IPS-18a (cell line): Measurements from ENCODE around the gene EEF1A2.

Source experiments
- H3K27ac ChIP-seq: one replicate; pipeline ENCODE4 v1.5.1; 2013; ENCODE audit warnings: low read length
- H3K27me3 ChIP-seq: one replicate; pipeline ENCODE4 v1.6.1; 2013; ENCODE audit warnings: mild to moderate bottlenecking, low read length; ENCODE audit not compliant: control insufficient read depth, insufficient read depth
- H3K36me3 ChIP-seq: one replicate; pipeline ENCODE4 v1.6.1; 2013; ENCODE audit warnings: low read depth, low read length; ENCODE audit not compliant: control insufficient read depth
- H3K4me1 ChIP-seq: one replicate; pipeline ENCODE4 v1.6.1; 2013; ENCODE audit warnings: low read depth, low read length; ENCODE audit not compliant: control insufficient read depth
- H3K4me3 ChIP-seq: one replicate; pipeline ENCODE4 v1.5.1; 2013; ENCODE audit warnings: low read length
- H3K9ac ChIP-seq: one replicate; pipeline ENCODE4 v1.6.1; 2013; ENCODE audit warnings: mild to moderate bottlenecking, low read length, moderate library complexity
- H3K9me3 ChIP-seq: one replicate; pipeline ENCODE4 v1.6.1; 2013; ENCODE audit warnings: low read depth, low read length; ENCODE audit not compliant: control insufficient read depth

Gene EEF1A2

GRCh38 chr20:63534831-63535651 is 36.2 kb upstream of the EEF1A2 start:
- no peaks in the 10 kb centered on the region for H3K4me1 ChIP-seq
- H3K4me3 ChIP-seq, result no peak overlapping the region
- no peaks in the 10 kb centered on the region for H3K36me3 ChIP-seq
- H3K9me3 ChIP-seq, result no peaks in the 10 kb centered on the region
- H3K9ac ChIP-seq, result no peak overlapping the region
- H3K27me3 ChIP-seq, result no peaks in the 10 kb centered on the region
- no peak overlapping the region for H3K27ac ChIP-seq

GRCh38 chr20:63534427-63534830 is 35.5 kb upstream of the EEF1A2 start:
- no peaks in the 10 kb centered on the region for H3K9me3 ChIP-seq
- no peaks in the 10 kb centered on the region for H3K36me3 ChIP-seq
- no peaks in the 10 kb centered on the region for H3K4me1 ChIP-seq
- no peak overlapping the region for H3K27ac ChIP-seq
- no peak overlapping the region for H3K4me3 ChIP-seq
- H3K9ac ChIP-seq, result no peak overlapping the region
- H3K27me3 ChIP-seq, result no peaks in the 10 kb centered on the region

DNA sequence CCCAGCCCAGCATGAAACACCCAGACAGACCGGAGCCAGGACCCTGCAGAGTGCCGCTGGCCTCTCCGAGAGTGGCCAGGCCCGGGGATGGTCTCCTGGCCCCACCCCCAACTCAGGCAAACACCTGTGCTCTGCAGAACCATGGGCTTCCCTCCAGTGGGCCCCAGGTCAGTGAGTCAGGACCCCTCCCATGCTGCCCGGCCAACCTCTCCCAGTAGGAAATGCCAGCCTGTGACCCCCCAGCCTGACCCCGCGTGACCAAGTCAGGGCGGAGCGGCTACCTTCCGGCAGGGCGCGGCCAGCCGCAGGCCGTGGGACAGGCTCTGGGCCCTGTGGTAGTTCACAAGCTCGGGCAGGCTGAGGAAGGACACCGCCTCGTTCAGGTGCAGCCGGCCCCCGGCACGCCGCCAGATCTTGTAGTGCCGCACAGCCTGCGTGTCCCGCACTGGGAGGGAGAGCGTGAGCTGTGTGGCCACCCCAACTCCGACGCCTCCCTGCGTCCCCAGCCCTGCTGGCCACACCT is 35.0 kb upstream of the EEF1A2 start:
- H3K4me3 ChIP-seq, result no peak overlapping the region
- H3K4me1 ChIP-seq, result no peaks in the 10 kb centered on the region
- H3K27ac ChIP-seq, result no peak overlapping the region
- H3K9ac ChIP-seq, result no peak overlapping the region
- H3K36me3 ChIP-seq, result no peaks in the 10 kb centered on the region
- H3K9me3 ChIP-seq, result no peaks in the 10 kb centered on the region
- no peaks in the 10 kb centered on the region for H3K27me3 ChIP-seq

DNA sequence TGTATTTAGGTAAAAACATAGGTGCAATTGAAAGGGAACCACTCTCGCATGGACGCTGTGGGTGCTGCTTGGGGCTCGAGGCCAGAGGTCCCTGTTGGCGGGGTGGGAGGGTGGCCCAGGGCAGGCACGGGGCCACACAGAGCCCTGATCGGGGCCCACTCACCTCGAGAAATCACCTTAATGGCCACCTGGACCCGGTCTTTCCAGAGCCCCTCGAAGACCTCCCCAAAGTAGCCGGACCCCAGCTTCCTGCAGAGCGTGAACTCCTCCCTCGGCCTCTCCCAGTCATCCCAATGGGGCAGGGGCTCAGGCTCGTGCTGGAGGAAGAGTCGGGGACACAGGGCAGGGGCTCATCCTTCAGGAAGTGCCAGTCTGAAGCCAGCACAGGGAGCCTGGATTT is 34.5 kb upstream of the EEF1A2 start:
- Histone ChIP-seq H3K9ac (no peak overlapping the region), H3K27me3 (no peaks in the 10 kb centered on the region), H3K9me3 (no peaks in the 10 kb centered on the region), H3K4me1 (no peaks in the 10 kb centered on the region), H3K27ac (no peak overlapping the region), H3K36me3 (no peaks in the 10 kb centered on the region), H3K4me3 (no peak overlapping the region)

GRCh38 chr20:63532449-63532971 is 33.6 kb upstream of the EEF1A2 start:
- Histone ChIP-seq H3K9ac (no peak overlapping the region), H3K4me1 (no peaks in the 10 kb centered on the region), H3K36me3 (no peaks in the 10 kb centered on the region), H3K9me3 (no peaks in the 10 kb centered on the region), H3K27ac (no peak overlapping the region), H3K4me3 (no peak overlapping the region), H3K27me3 (no peaks in the 10 kb centered on the region)

DNA sequence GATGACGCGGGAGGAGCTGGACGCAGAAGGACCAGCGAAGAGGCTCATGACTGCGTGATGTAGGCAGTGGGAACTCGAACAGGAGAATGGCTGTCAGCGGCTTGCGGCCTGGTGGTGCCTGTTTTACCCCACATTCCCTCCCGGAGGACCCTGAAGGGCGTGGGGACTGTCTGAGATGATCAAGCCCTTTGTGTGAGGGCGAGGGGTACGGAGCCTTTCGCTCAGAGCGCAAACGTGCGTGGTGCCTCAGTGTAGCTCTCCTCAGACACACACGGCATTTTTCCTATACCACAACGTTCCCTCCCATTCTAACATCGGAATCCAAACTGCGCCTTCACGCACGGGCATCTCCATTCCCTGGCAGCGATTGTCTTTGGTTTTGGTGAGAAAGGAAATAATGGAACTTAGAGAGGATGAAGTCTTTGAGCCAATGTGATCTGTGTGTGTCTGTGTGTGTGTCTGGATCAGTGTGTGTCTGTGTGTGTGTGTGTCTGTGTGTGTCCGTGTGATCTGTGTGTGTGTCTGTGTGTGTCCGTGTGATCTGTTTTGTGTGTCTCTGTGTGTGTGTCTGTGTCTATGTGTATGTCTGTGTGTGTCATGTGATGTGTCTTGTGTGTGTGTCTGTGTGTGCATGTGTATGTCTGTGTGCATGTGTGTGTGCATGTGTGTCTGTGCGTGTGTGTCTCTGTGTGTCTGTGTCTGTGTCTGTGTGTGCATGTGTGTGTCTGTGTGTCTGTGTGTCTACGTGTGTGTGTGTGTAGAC is 33.0 kb upstream of the EEF1A2 start:
- no peaks in the 10 kb centered on the region for H3K27me3 ChIP-seq
- no peak overlapping the region for H3K4me3 ChIP-seq
- no peak overlapping the region for H3K27ac ChIP-seq
- H3K36me3 ChIP-seq, result no peaks in the 10 kb centered on the region
- H3K4me1 ChIP-seq, result no peaks in the 10 kb centered on the region
- no peak overlapping the region for H3K9ac ChIP-seq
- no peaks in the 10 kb centered on the region for H3K9me3 ChIP-seq

- H3K9me3 ChIP-seq, result no peaks in the 10 kb centered on the region
- H3K4me3 ChIP-seq, result no peak overlapping the region
- no peaks in the 10 kb centered on the region for H3K4me1 ChIP-seq
- no peak overlapping the region for H3K9ac ChIP-seq
- no peaks in the 10 kb centered on the region for H3K27me3 ChIP-seq
- no peaks in the 10 kb centered on the region for H3K36me3 ChIP-seq
- no peak overlapping the region for H3K27ac ChIP-seq
Observed at GRCh38 chr20:63530788-63531160, 31.9 kb upstream of the EEF1A2 start.

- no peak overlapping the region for H3K27ac ChIP-seq
- no peaks in the 10 kb centered on the region for H3K4me1 ChIP-seq
- H3K36me3 ChIP-seq, result no peaks in the 10 kb centered on the region
- no peaks in the 10 kb centered on the region for H3K9me3 ChIP-seq
- H3K4me3 ChIP-seq, result no peak overlapping the region
- H3K9ac ChIP-seq, result no peak overlapping the region
- H3K27me3 ChIP-seq, result no peaks in the 10 kb centered on the region
Observed at GRCh38 chr20:63529861-63530787, 31.2 kb upstream of the EEF1A2 start.

- Histone ChIP-seq H3K9ac (no peak overlapping the region), H3K9me3 (no peaks in the 10 kb centered on the region), H3K27ac (no peak overlapping the region), H3K27me3 (no peaks in the 10 kb centered on the region), H3K36me3 (no peaks in the 10 kb centered on the region), H3K4me1 (no peaks in the 10 kb centered on the region), H3K4me3 (no peak overlapping the region)
Observed at GRCh38 chr20:63529180-63529860, 30.4 kb upstream of the EEF1A2 start.

DNA sequence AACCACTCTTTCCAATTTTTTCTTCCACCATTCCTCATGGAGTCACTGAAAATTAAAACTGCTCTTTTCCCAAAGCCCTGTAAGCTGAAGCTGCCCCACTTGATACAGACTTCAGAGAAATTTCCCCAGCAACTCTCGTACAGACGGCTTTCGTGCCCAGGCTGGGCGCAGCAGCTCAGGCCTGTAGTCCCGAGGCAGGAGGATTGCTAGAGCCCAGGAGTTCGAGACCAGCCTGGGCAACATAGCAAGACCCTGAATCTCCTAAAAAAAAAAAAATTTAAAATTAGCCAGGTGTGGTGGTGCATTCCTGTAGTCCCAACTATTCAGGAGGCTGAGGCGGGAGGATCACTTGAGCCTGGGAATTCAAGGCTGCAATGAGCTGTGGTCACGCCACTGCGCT is 28.3 kb upstream of the EEF1A2 start:
- Histone ChIP-seq H3K36me3 (no peaks in the 10 kb centered on the region), H3K27ac (no peak overlapping the region), H3K27me3 (no peaks in the 10 kb centered on the region)

More for the DNA sequence above, 28.3 kb upstream of the EEF1A2 start:
- Histone ChIP-seq H3K4me1 (no peaks in the 10 kb centered on the region), H3K9ac (no peak overlapping the region), H3K4me3 (no peak overlapping the region), H3K9me3 (no peaks in the 10 kb centered on the region)
